IMR-90 (cell line): ENCODE data around the gene SGK1. TPM values are rescaled to one million over a fixed set of nuclear protein-coding genes. Genes with fewer than 3 reads are reported as not detected.

ENCODE experiments used
- ATAC-seq: fragments of 200-7000 bp; cut with Tn5 transposase; 2 replicates; pipeline ENCODE4 v1.9.1; 2020; ENCODE audit warnings: low read depth, mild to moderate bottlenecking, moderate library complexity
- BruUV-seq: library from RNA; stranded (reverse); fragments of 400-500 nt; replicated peaks from 2 replicates; lab custom pipeline; 2021; lab: Mats Ljungman, UMichigan
- CTCF ChIA-PET: fragments of 300-600 bp; formaldehyde crosslinking; extraction: SDS; loops from one replicate; lab custom pipeline; 2021; ENCODE audit warnings: antibody characterized with exemption; lab: Yijun Ruan, JAX
- POLR2A ChIA-PET: fragments of 300-600 bp; sonication (Branson Sonifier 250); formaldehyde crosslinking; loops from one replicate; lab custom pipeline; 2022; ENCODE audit warnings: antibody characterized with exemption; ENCODE audit not compliant: unreplicated experiment; lab: Charles Lee
- DNase-seq: peaks from one replicate; pipeline ENCODE4 v3.0.0; 2013
- H2AFZ ChIP-seq: replicated peaks from 2 replicates; pipeline ENCODE3; 2013; ENCODE audit warnings: low read length, mild to moderate bottlenecking; ENCODE audit not compliant: poor library complexity
- H2AK5ac ChIP-seq: 2 replicates; pipeline ENCODE4 v1.6.1; 2013; ENCODE audit warnings: low read depth, low read length, inconsistent platforms
- H2AK9ac ChIP-seq: replicated peaks from 2 replicates; pipeline ENCODE3; 2013; ENCODE audit warnings: mild to moderate bottlenecking, low read depth, low read length, moderate library complexity; ENCODE audit not compliant: poor library complexity
- H2BK120ac ChIP-seq: 2 replicates; pipeline ENCODE4 v1.6.1; 2013; ENCODE audit warnings: low read depth, low read length, inconsistent platforms
- H2BK15ac ChIP-seq: 3 replicates; pipeline ENCODE4 v1.6.1; 2013; ENCODE audit warnings: low read depth, low read length, inconsistent platforms
- H2BK20ac ChIP-seq: 2 replicates; pipeline ENCODE4 v1.6.1; 2013; ENCODE audit warnings: low read depth, mild to moderate bottlenecking, inconsistent platforms, low read length, moderate library complexity
- H2BK5ac ChIP-seq: 2 replicates; pipeline ENCODE4 v1.6.1; 2013; ENCODE audit warnings: mild to moderate bottlenecking, low read depth, low read length, inconsistent platforms; ENCODE audit not compliant: poor library complexity, severe bottlenecking
- H3K14ac ChIP-seq: replicated peaks from 2 replicates; pipeline ENCODE4 v1.6.1; 2013; ENCODE audit warnings: low read depth, low read length, inconsistent platforms
- H3K18ac ChIP-seq: 2 replicates; pipeline ENCODE4 v1.6.1; 2013; ENCODE audit warnings: low read depth, low read length, control low read depth
- H3K23ac ChIP-seq: 2 replicates; pipeline ENCODE4 v1.6.1; 2013; ENCODE audit warnings: low read depth, low read length, inconsistent platforms
- H3K27ac ChIP-seq: 2 replicates; pipeline ENCODE4 v1.5.1; 2013; ENCODE audit warnings: mild to moderate bottlenecking, control low read depth, low read length; ENCODE audit not compliant: insufficient read depth
- H3K27me3 ChIP-seq: 2 replicates; pipeline ENCODE4 v1.6.1; 2013; ENCODE audit warnings: low read length; ENCODE audit not compliant: control insufficient read depth, insufficient read depth
- H3K36me3 ChIP-seq: 2 replicates; pipeline ENCODE4 v1.6.1; 2013; ENCODE audit warnings: low read length, mixed read lengths; ENCODE audit not compliant: control insufficient read depth, insufficient read depth
- H3K4ac ChIP-seq: 2 replicates; pipeline ENCODE4 v1.6.1; 2013; ENCODE audit warnings: low read depth, low read length, inconsistent platforms
- H3K4me1 ChIP-seq: 2 replicates; pipeline ENCODE4 v1.6.1; 2013; ENCODE audit warnings: low read length, mixed read lengths; ENCODE audit not compliant: control insufficient read depth, insufficient read depth
- H3K4me2 ChIP-seq: 2 replicates; pipeline ENCODE4 v1.6.1; 2013; ENCODE audit warnings: low read depth, mild to moderate bottlenecking, control low read depth, low read length, moderate library complexity
- H3K4me3 ChIP-seq: 2 replicates; pipeline ENCODE4 v1.5.1; 2013; ENCODE audit warnings: low read depth, mild to moderate bottlenecking, control low read depth, low read length, moderate library complexity; ENCODE audit not compliant: insufficient read depth
- H3K56ac ChIP-seq: 2 replicates; pipeline ENCODE4 v1.6.1; 2013; ENCODE audit warnings: low read length, inconsistent platforms; ENCODE audit not compliant: insufficient read depth; ENCODE audit errors: extremely low read depth
- H3K79me1 ChIP-seq, 2 experiments: 2 replicates each; pipeline ENCODE4 v1.6.1; 2013; ENCODE audit warnings: low read length in 2 of 2, inconsistent platforms in 1 of 2, low read depth in 1 of 2
- H3K9ac ChIP-seq: 2 replicates; pipeline ENCODE4 v1.6.1; 2013; ENCODE audit warnings: low read depth, low read length, control low read depth
- H3K9me1 ChIP-seq: 2 replicates; pipeline ENCODE4 v1.6.1; 2013; ENCODE audit warnings: low read length, inconsistent platforms; ENCODE audit not compliant: insufficient read depth
- H3K9me3 ChIP-seq: 2 replicates; pipeline ENCODE4 v1.6.1; 2013; ENCODE audit warnings: low read length; ENCODE audit not compliant: control insufficient read depth, insufficient read depth
- H4K20me1 ChIP-seq: 2 replicates; pipeline ENCODE4 v1.6.1; 2013; ENCODE audit warnings: low read length, inconsistent platforms; ENCODE audit not compliant: insufficient read depth
- H4K5ac ChIP-seq: 2 replicates; pipeline ENCODE4 v1.6.1; 2013; ENCODE audit warnings: mild to moderate bottlenecking, low read depth, low read length, control low read depth
- H4K8ac ChIP-seq, 2 experiments: 2 replicates each; pipeline ENCODE4 v1.6.1; 2013; ENCODE audit warnings: low read depth in 2 of 2, low read length in 2 of 2, control low read depth in 1 of 2, inconsistent platforms in 1 of 2
- H4K91ac ChIP-seq: 2 replicates; pipeline ENCODE4 v1.6.1; 2013; ENCODE audit warnings: low read depth, low read length, inconsistent platforms; ENCODE audit not compliant: insufficient read depth
- CEBPB ChIP-seq: IDR thresholded peaks from 2 replicates; pipeline ENCODE4 v1.6.1; 2012; ENCODE audit warnings: low read depth, low read length, improper control_type of control experiment
- CHD1 ChIP-seq: IDR thresholded peaks from 2 replicates; pipeline ENCODE4 v1.6.1; 2012; ENCODE audit warnings: low read depth, low read length, improper control_type of control experiment
- FOS ChIP-seq: fragments of 150-350 bp; IDR thresholded peaks from 2 replicates; pipeline ENCODE4 v1.6.1; 2016; ENCODE audit warnings: low read depth, low read length
- MAZ ChIP-seq: IDR thresholded peaks from 2 replicates; pipeline ENCODE4 v1.6.1; 2012; ENCODE audit warnings: low read depth, mild to moderate bottlenecking, low read length, improper control_type of control experiment, moderate library complexity, borderline replicate concordance
- MXI1 ChIP-seq: IDR thresholded peaks from 2 replicates; pipeline ENCODE4 v1.6.1; 2012; ENCODE audit warnings: low read depth, mild to moderate bottlenecking, low read length, moderate library complexity, borderline replicate concordance
- NFE2L2 ChIP-seq: fragments of 150-350 bp; IDR thresholded peaks from 2 replicates; pipeline ENCODE4 v1.6.1; 2016; ENCODE audit warnings: low read depth, mild to moderate bottlenecking, low read length
- POLR2A ChIP-seq: IDR thresholded peaks from 2 replicates; pipeline ENCODE4 v1.6.1; 2012; ENCODE audit warnings: mild to moderate bottlenecking, low read depth, low read length
- RAD21 ChIP-seq: IDR thresholded peaks from 2 replicates; pipeline ENCODE4 v1.6.1; 2012; ENCODE audit warnings: low read length, improper control_type of control experiment
- RCOR1 ChIP-seq: IDR thresholded peaks from 2 replicates; pipeline ENCODE4 v1.6.1; 2012; ENCODE audit warnings: mild to moderate bottlenecking, low read length, improper control_type of control experiment; ENCODE audit not compliant: insufficient replicate concordance
- RFX5 ChIP-seq: IDR thresholded peaks from 2 replicates; pipeline ENCODE4 v1.8.0; 2012; ENCODE audit warnings: low read depth, mild to moderate bottlenecking, low read length, moderate library complexity
- USF2 ChIP-seq: fragments of 150-350 bp; IDR thresholded peaks from 2 replicates; pipeline ENCODE4 v1.6.1; 2017; ENCODE audit warnings: mild to moderate bottlenecking, antibody characterized with exemption, low read length, low read depth
- WGBS, 2 experiments: methylation state at CpG; one replicate each; pipeline versions ENCODE4 v1.1.5 to v1.1.7; 2013; ENCODE audit warnings: missing lambda C conversion rate in 2 of 2; ENCODE audit not compliant: insufficient read length in 1 of 2; ENCODE audit errors: extremely low coverage in 2 of 2; 5-methylcytosine and 5-hydroxymethylcytosine counted together
- dilution Hi-C: fragments of 300-500 bp; cut with HindIII; formaldehyde crosslinking; loops from one replicate; pipeline ENCODE4 v1.14.3; 2018; ENCODE audit warnings: low sequenced_read_pairs; ENCODE audit not compliant: unreplicated experiment
- in situ Hi-C: fragments of 300-500 bp; cut with MboI; formaldehyde crosslinking; loops from 3 replicates; pipeline ENCODE4 v1.14.3; 2019; ENCODE audit warnings: low sequenced_read_pairs, inconsistent platforms, mixed read lengths
- intact Hi-C: fragments of 100-400 bp; cut with micrococcal nuclease; formaldehyde crosslinking; loops from 2 replicates; pipeline ENCODE4 v1.10.0; 2022
- polyA plus RNA-seq, 3 experiments: library from polyadenylated mRNA; depleted of rRNA; stranded (reverse); fragments of >200 nt; gene quantifications; 2 replicates each; pipeline ENCODE4 v1.2.3, GENCODE V29; 2012; ENCODE audit warnings: low replicate concordance in 1 of 3
- total RNA-seq: library from RNA; depleted of rRNA; stranded (reverse); fragments of >200 nt; gene quantifications from 2 replicates; pipeline ENCODE4 v1.2.3, GENCODE V29; 2012
- TF ChIP-seq, protein P1 (sequence below): conservative IDR thresholded peaks from 2 replicates; pipeline ENCODE4 v1.5.1; 2012; ENCODE audit warnings: mild to moderate bottlenecking, low read depth, low read length, improper control_type of control experiment
- TF ChIP-seq, protein P2 (sequence below): fragments of 150-350 bp; IDR thresholded peaks from 2 replicates; pipeline ENCODE4 v1.6.1; 2016; ENCODE audit warnings: low read depth, mild to moderate bottlenecking, low read length, moderate library complexity, borderline replicate concordance

SGK1 gene
- total and polyA plus RNA-seq, 2 of the 4 experiments (the other 2 are of a cell fraction): 121 to 255 TPM

GRCh38 chr6:134359302-134359701 is 41.4 kb upstream of the SGK1 start:
- Histone ChIP-seq H3K4me1 (peaks cover 2% of the 10 kb centered on the region; the same call in 1 of the 2 replicates), H4K8ac (no peak overlapping the region), H3K14ac (peak overlapping the region; percentile 45; the same call in 1 of the 2 replicates), H2BK15ac (0 out of 3 replicates have a peak overlapping the region, but pooled peaks have one; percentile 83), H3K56ac (no peak overlapping the region), H2BK20ac (no peak overlapping the region), H3K4ac (no peak overlapping the region), H3K18ac (no peak overlapping the region), H2AFZ (no peak overlapping the region), H3K4me3 (no peak overlapping the region), H3K4me2 (no peak overlapping the region), H3K23ac (no peak overlapping the region), H4K20me1 (no peaks in the 10 kb centered on the region), H3K27me3 (no peaks in the 10 kb centered on the region), H3K36me3 (no peaks in the 10 kb centered on the region), H2AK5ac (no peak overlapping the region), H3K9me1 (no peaks in the 10 kb centered on the region), H4K5ac (no peak overlapping the region), H4K91ac (no peak overlapping the region), H2BK5ac (no peak overlapping the region), H3K9me3 (no peaks in the 10 kb centered on the region), H3K27ac (no peak overlapping the region), H2BK120ac (no peak overlapping the region; the same call in 1 of the 2 replicates), H3K9ac (no peak overlapping the region), H3K79me1 (no peaks in the 10 kb centered on the region), H2AK9ac (no peak overlapping the region)
- dilution Hi-C loops: no loop called here
- TF ChIP-seq RCOR1 (no peak), RFX5 (no peak), FOS (no peak), NFE2L2 (no peak), CHD1 (no peak), MXI1 (no peak), MAZ (no peak), USF2 (no peak), POLR2A (no peak), RAD21 (no peak), CEBPB (no peak)
- TF ChIP-seq, protein P1, sequence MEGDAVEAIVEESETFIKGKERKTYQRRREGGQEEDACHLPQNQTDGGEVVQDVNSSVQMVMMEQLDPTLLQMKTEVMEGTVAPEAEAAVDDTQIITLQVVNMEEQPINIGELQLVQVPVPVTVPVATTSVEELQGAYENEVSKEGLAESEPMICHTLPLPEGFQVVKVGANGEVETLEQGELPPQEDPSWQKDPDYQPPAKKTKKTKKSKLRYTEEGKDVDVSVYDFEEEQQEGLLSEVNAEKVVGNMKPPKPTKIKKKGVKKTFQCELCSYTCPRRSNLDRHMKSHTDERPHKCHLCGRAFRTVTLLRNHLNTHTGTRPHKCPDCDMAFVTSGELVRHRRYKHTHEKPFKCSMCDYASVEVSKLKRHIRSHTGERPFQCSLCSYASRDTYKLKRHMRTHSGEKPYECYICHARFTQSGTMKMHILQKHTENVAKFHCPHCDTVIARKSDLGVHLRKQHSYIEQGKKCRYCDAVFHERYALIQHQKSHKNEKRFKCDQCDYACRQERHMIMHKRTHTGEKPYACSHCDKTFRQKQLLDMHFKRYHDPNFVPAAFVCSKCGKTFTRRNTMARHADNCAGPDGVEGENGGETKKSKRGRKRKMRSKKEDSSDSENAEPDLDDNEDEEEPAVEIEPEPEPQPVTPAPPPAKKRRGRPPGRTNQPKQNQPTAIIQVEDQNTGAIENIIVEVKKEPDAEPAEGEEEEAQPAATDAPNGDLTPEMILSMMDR: no peak
- TF ChIP-seq, protein P2, sequence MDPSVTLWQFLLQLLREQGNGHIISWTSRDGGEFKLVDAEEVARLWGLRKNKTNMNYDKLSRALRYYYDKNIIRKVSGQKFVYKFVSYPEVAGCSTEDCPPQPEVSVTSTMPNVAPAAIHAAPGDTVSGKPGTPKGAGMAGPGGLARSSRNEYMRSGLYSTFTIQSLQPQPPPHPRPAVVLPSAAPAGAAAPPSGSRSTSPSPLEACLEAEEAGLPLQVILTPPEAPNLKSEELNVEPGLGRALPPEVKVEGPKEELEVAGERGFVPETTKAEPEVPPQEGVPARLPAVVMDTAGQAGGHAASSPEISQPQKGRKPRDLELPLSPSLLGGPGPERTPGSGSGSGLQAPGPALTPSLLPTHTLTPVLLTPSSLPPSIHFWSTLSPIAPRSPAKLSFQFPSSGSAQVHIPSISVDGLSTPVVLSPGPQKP: no peak
- in situ Hi-C loops: no loop called here
- BruUV-seq: no TSS peak
- WGBS, 2 experiments: no CpG with 5 or more reads among the region's 2 CpGs
- ATAC-seq (no peak), DNase-seq (no peak)
- CTCF ChIA-PET: no interaction called here
- POLR2A ChIA-PET: no interaction called here
- intact Hi-C loops: no loop called here
